Uterus (tissue), 2 donors: ENCODE results near the gene KCNJ14.

Experiments
- POLR2A ChIP-seq, 2 donors: fragments of 450-650 bp; IDR thresholded peaks; one replicate each; pipeline ENCODE4 v1.6.1; 2016; ENCODE audit warnings: antibody characterized with exemption in 2 of 2, mild to moderate bottlenecking in 1 of 2, moderate library complexity in 1 of 2
- TF ChIP-seq, protein P1 (sequence below), 4 experiments: fragments of 200-600 bp in 2 of 4; fragments of 450-650 bp in 2 of 4; sonication (generic) in 2 of 4; IDR thresholded peaks; one replicate each; pipeline ENCODE4 v1.5.1; 2016 to 2019; ENCODE audit warnings: antibody characterized with exemption in 4 of 4, mild to moderate bottlenecking in 2 of 4, moderate library complexity in 1 of 4

- TF ChIP-seq, protein P1, sequence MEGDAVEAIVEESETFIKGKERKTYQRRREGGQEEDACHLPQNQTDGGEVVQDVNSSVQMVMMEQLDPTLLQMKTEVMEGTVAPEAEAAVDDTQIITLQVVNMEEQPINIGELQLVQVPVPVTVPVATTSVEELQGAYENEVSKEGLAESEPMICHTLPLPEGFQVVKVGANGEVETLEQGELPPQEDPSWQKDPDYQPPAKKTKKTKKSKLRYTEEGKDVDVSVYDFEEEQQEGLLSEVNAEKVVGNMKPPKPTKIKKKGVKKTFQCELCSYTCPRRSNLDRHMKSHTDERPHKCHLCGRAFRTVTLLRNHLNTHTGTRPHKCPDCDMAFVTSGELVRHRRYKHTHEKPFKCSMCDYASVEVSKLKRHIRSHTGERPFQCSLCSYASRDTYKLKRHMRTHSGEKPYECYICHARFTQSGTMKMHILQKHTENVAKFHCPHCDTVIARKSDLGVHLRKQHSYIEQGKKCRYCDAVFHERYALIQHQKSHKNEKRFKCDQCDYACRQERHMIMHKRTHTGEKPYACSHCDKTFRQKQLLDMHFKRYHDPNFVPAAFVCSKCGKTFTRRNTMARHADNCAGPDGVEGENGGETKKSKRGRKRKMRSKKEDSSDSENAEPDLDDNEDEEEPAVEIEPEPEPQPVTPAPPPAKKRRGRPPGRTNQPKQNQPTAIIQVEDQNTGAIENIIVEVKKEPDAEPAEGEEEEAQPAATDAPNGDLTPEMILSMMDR (IDR thresholded peaks at IDR 0.05), result no peak
- no peak for TF ChIP-seq POLR2A (IDR thresholded peaks at IDR 0.05)
Observed at GRCh38 chr19:48452289-48453190, 2.8 kb upstream of the KCNJ14 start.
